MM.1S (cell line): Measurements from ENCODE around the gene PHKA2.

Source experiments
- CTCF ChIP-seq: fragments of 300-600 bp; sonication (generic); IDR thresholded peaks from 2 replicates; pipeline ENCODE4 v1.5.1; 2016; ENCODE audit warnings: antibody characterized with exemption, low read length, mixed read lengths
- EZH2 ChIP-seq: fragments of 300-600 bp; sonication (generic); optimal IDR thresholded peaks from 2 replicates; pipeline ENCODE3; 2017; ENCODE audit warnings: low read depth, mild to moderate bottlenecking, antibody characterized with exemption, low read length, mixed read lengths

- TF ChIP-seq CTCF: no peak
- no peak for TF ChIP-seq EZH2
Observed at GRCh38 chrX:18887177-18887824, 96.6 kb downstream of the PHKA2 start.
